Posterior vena cava (tissue), 2 donors: ENCODE data around the gene GLIPR1L2. TPM values are rescaled to one million over a fixed set of nuclear protein-coding genes. Genes with fewer than 3 reads are reported as not detected.

Experiments
- DNase-seq: peaks from one replicate; pipeline ENCODE4 v3.0.0-alpha.2; 2020; ENCODE audit warnings: low spot score
- intact Hi-C, 2 donors: fragments of 100-400 bp; cut with DNase I; formaldehyde crosslinking; loops; one replicate each; pipeline versions ENCODE4 v1.14.1 to v1.14.2; 2022 to 2023
- total RNA-seq, 2 donors: library from RNA; stranded (reverse); fragmentation: NEBNext Ultra II Directional; extraction: Animal tissue kit (Norgen Biotek cat#: 25700); gene quantifications; one replicate each; pipeline ENCODE4 v1.2.1, GENCODE V29; 2021
- donor health status: DM: yes; HTN: yes; CAD: no.
- donor health status: DM: yes; HTN: yes; CAD: no.

Gene GLIPR1L2
- total RNA-seq, 2 donors from 2014 or later: 0.38 to 0.65 TPM

DNA sequence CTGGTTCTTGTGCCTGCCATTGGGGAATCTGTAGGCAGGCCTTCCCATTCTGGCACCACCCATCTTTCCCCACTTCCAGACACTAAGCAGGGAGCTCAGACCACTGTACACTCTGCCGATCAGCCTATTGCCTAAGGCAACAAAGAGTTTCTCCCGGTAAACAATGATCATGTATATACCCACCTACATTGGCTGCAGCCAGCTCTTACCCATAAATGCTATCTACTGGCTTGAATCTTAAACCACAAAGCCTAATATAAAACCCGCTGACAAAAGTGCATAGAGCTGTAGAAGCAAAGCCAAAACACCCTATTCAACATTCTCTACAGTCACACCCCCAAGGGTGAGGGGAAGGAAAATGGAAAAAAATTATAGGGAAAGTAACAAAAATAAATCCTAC lies 68.9 kb downstream of the GLIPR1L2 start:
- intact Hi-C loops: no loop called here
- DNase-seq: no peak

DNA sequence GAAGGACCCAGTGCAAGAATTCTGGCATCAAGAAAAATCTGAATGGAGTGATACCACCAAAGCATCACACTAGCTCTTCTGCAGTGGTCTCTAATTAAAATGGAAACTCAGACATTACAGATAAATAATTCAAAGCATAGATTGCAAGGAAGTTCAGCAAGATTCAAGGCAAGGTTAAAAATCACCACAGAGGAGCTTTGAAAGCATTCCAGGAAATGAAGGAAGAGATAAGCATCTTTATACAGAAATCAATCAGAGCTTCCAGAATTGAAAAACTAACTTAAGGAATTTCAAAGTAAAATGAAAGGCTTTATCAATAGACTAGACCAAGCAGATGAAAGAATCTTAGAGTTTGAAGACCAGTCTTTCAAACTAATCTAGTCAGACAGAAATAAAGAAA lies 69.3 kb downstream of the GLIPR1L2 start:
- intact Hi-C loops: no loop called here
- DNase-seq: no peak

DNA sequence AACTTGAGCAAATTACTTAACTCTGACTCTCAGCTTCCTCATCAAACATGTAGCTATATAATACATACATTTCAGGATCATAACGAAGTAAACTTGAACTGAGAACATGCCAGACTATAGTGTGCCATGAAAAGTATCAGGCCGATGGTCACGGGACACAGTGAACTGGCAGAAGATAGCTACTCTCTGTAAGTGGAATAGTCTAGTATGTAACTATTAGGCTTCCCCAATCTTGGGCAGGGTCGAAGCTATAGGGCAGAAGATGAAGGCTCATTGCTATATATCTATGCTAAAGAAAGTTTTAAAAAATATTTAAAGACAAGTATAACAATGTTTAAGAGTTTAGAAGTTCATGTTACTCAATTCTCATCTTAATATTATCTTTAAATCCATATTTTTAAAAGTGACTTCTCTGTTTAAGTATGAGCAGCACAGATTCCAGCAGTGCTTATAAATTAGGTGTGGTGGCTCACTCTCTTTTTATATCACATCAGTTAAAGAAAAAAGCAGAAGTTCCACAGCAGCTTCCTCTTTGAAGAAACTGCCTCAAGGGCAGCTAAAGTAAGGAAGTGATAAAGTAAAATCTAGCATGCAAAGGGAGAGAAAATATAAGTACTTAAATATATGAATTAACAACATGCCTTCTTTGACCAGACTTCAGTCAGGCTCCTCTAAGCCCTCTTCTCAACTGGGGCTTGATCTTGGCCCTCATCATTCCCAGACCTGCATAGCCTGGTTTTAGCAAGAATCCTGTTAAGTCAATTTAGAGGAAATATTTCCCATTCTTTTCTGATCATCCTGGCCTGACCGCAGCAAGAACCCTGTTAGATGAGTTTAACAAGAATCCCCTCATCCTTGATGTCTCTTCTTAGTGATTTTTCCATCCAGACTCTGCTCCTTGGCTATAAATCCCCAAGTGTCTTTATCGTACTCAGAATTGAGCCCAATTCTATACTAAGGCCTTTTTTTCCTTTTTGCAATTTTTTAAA lies 81.3 kb downstream of the GLIPR1L2 start:
- no peak for DNase-seq
- intact Hi-C loops: no loop called here

DNA sequence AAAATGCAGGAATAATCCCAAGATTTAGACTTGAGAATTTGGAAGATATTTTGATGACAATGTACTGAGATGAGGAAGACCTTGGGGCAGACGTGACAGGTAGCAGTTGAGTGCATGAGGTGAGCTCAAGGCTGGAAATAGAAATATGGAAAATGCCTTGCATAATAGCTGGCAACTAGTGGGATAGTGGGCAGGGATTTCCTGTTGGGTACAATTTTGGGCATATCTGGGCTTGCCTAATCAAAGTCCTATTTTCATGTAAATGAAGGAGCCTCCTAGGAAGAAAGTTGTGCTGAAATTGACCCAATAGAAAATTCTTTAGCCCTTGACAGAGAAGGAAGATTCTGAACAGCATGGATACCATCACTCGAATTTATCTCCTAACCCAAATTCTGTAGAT lies 83.2 kb downstream of the GLIPR1L2 start:
- intact Hi-C loops: no loop called here
- no peak for DNase-seq

DNA sequence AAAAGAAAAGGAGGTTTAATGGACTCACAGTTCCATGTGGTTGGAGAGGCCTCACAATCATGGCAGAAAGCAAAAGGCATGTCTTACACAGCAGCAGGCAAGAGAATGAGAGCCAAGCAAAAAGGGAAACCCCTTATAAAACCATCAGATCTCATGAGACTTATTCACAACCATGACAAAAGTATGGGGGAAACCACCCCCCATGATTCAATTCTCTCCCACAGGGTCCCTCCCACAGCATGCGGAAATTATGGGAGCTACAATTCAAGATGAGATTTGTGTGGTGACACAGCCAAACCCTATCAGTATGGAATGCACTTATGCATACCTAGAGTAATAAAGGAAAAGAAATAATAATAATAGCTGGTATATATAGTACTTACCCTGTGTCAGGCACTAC lies 85.2 kb downstream of the GLIPR1L2 start:
- intact Hi-C loops: no loop called here
- DNase-seq: no peak

DNA sequence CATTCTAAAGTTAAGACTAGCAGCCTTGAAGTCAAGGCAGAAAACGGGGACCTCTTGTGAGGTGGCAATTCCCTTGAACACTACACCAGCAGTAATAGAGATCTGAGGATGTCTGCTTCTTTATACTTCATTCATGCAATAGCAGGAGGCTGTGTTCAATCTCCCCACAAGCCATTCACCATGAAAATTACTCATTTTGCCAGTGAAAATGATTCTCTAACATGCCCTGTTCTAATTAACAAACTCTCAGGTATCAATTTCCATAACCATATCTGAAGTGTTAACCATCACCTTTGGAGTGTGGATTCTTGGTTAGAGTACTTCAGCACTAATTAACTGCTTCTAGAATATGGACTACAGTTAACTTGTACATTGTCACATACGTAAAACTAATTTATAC lies 86.2 kb downstream of the GLIPR1L2 start:
- intact Hi-C loops: no loop called here
- DNase-seq: no peak

DNA sequence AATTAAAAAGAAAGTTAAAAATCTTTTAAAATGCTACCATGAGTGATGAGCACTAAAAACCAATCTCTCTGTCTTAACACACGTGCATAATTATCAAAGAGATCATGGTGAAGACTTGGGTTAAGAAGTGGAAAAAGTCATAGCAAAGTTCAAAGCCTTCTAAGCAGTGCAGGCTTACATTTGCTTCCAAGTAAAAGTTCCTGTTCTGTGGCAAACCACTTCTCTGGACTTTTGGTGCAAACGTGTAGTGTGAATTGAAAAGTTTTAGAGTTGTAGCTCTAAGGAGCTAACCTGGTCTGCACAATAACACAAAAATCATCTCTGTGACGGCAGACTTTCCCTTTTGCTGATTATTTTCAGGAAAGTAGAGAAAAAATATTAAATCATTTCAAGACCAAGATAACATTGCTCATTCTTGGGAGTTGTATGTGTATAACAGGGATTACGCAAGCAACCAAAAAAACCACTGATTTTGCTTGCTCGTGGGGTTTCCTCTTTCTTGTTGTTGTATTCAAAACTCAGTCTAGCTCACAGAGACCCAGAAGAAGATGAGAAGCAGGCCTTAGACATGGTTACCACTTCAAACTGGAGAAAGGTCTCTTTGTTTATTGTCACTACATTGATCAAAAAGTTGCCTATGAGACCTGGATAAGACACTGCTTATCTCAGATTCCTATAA lies 87.4 kb downstream of the GLIPR1L2 start:
- intact Hi-C loops: no loop called here

DNA sequence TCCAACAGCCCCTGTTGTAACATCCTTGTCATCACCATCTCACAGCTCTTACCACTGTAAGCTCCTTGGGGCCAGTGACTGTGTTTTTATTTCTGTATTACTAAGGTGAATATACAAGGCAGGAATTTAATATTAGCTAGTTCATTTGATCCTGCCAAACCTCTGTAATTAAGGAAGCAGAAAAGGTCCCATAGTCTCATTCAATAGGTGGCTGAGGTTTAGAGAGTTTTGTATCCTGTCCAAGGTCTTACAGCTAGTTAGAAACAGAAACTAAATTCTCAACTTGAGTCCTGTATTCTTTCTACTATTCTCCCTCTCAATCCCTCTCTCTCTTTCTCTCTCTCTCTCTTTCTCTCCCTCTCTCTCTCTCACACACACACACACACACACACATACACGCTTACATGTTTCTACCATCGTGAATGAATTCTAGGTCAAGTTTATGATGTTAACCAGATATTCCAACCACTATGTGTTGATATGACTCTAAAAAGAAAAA lies 89.1 kb downstream of the GLIPR1L2 start:
- no peak for DNase-seq
- intact Hi-C loops: loop anchor here in 1 of 2 donors (10.0 kb wide), 2 partner anchors 85 to 145 kb away; partner anchors contain the start of genes CAPS2, GLIPR1L1 and GLIPR1L2

More for the DNA sequence above, 87.4 kb downstream of the GLIPR1L2 start:
- no peak for DNase-seq

DNA sequence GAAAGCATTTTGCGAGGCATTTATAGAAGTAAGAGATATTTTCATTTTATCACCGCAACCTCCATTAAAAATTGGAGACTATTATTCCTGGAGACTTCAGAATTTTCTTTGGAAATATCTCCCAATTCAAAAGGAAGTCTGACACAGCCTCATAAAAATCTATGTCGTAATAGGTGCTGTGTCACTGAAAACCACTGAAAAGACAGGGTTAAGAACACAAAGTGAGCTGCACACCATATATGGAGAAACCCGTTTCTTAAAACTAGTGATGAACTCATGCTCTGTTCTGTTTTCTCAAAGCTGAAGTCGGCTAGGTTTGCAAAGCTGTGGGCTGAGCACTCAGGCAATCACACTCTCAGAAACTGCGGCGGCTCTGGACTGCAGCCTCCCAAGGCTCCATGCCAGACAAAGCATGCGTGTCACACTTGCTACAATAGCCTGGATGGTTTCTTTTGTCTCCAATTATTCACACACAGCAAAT lies 89.6 kb downstream of the GLIPR1L2 start, which contains the start of gene GLIPR1:
TSS of gene GLIPR1 (plus strand) at position 287 of the 481 bp plus-strand sequence. CDS start at position 413, 126 bp downstream.
- intact Hi-C loops: loop anchor here in 1 of 2 donors (10.0 kb wide), 2 partner anchors 86 to 146 kb away; partner anchors contain the start of genes CAPS2, GLIPR1L1 and GLIPR1L2
- DNase-seq: peak; percentile 92

DNA sequence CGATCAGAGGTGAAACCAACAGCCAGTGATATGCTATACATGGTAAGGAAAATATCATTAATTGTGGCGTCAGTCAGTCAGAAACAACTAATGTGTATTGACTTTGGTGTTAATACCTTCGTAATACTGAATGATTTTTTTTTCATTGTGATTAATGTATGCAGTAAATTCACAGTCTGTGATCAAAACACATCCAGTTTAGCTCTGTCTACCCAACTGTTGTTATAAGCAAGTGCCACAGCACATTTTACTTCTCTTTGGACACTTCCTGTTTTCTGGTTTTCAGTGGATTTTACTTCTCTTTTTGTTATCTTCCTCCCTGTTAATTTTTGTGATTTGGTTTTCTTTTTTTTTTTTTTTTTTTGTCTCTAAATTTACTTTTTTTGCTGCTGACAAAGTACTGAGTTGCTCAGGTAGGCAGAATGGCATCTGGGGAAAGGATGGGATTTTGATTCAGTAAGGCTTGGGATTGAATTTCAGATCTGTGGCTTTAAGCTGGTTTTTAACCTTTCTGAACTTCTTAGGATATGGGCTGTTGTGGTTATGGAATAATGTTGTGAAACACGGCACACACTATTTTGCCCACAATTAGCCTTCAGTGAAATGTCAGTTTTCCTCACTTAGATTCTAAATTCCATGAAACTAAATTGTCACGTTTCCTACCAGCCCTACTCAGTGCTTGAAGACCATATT lies 90.3 kb downstream of the GLIPR1L2 start:
- no peak for DNase-seq
- intact Hi-C loops: loop anchor here in 1 of 2 donors (10.0 kb wide), 2 partner anchors 86 to 146 kb away; partner anchors contain the start of genes CAPS2, GLIPR1L1 and GLIPR1L2

DNA sequence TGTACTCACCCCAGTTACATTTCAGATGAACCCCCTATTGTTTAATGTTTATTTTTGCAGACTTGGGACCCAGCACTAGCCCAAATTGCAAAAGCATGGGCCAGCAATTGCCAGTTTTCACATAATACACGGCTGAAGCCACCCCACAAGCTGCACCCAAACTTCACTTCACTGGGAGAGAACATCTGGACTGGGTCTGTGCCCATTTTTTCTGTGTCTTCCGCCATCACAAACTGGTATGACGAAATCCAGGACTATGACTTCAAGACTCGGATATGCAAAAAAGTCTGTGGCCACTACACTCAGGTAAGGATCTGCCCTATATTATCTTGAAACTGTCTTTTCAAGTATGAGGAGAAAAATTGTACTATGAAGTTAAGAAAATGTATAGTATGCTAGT lies 90.9 kb downstream of the GLIPR1L2 start:
- DNase-seq: no peak
- intact Hi-C loops: loop anchor here in 1 of 2 donors (10.0 kb wide), 2 partner anchors 87 to 147 kb away; partner anchors contain the start of genes CAPS2, GLIPR1L1 and GLIPR1L2

Other genes with a start within 250 kb of the GLIPR1L2 start
- gene KCNC2, start 181.2 kb upstream of the GLIPR1L2 start, total RNA-seq: not detected
- 10 to 100 TPM in 1 of 2 donors, 1 to 10 TPM in 1; 8.6 to 13.5 TPM for gene CAPS2, start 60.8 kb upstream of the GLIPR1L2 start, total RNA-seq
- not detected for gene GLIPR1L1, start 56.4 kb upstream of the GLIPR1L2 start, total RNA-seq
- gene GLIPR1, start 89.7 kb downstream of the GLIPR1L2 start, total RNA-seq: 10 to 100 TPM; 57.2 to 68.0 TPM
- 10 to 100 TPM; 47.6 TPM for gene KRR1, start 120.5 kb downstream of the GLIPR1L2 start, total RNA-seq